Retinal pigment epithelial cell (primary cell): Measurements from ENCODE around the gene RBP4.

Source experiments
- DNase-seq: peaks from one replicate; pipeline ENCODE4 v3.0.0-alpha.2; 2010; ENCODE audit warnings: low read depth
- H3K4me3 ChIP-seq: 2 replicates; pipeline ENCODE4 v1.5.1; 2011; ENCODE audit warnings: mild to moderate bottlenecking, low read length, control low read depth, moderate library complexity
- TF ChIP-seq, protein P1 (sequence below): conservative IDR thresholded peaks from 2 replicates; pipeline ENCODE4 v1.5.1; 2011; ENCODE audit warnings: low read depth, low read length, control low read depth, inconsistent platforms

Gene RBP4

GRCh38 chr10:93620925-93621324, 19.9 kb upstream of the RBP4 start:
- TF ChIP-seq, protein P1, sequence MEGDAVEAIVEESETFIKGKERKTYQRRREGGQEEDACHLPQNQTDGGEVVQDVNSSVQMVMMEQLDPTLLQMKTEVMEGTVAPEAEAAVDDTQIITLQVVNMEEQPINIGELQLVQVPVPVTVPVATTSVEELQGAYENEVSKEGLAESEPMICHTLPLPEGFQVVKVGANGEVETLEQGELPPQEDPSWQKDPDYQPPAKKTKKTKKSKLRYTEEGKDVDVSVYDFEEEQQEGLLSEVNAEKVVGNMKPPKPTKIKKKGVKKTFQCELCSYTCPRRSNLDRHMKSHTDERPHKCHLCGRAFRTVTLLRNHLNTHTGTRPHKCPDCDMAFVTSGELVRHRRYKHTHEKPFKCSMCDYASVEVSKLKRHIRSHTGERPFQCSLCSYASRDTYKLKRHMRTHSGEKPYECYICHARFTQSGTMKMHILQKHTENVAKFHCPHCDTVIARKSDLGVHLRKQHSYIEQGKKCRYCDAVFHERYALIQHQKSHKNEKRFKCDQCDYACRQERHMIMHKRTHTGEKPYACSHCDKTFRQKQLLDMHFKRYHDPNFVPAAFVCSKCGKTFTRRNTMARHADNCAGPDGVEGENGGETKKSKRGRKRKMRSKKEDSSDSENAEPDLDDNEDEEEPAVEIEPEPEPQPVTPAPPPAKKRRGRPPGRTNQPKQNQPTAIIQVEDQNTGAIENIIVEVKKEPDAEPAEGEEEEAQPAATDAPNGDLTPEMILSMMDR = no peak
- no peak overlapping the region for H3K4me3 ChIP-seq
- DNase-seq = no peak

- TF ChIP-seq, protein P1 = no peak
- no peak overlapping the region for H3K4me3 ChIP-seq
- no peak for DNase-seq
Observed at GRCh38 chr10:93615576-93616235, 14.7 kb upstream of the RBP4 start.

DNA sequence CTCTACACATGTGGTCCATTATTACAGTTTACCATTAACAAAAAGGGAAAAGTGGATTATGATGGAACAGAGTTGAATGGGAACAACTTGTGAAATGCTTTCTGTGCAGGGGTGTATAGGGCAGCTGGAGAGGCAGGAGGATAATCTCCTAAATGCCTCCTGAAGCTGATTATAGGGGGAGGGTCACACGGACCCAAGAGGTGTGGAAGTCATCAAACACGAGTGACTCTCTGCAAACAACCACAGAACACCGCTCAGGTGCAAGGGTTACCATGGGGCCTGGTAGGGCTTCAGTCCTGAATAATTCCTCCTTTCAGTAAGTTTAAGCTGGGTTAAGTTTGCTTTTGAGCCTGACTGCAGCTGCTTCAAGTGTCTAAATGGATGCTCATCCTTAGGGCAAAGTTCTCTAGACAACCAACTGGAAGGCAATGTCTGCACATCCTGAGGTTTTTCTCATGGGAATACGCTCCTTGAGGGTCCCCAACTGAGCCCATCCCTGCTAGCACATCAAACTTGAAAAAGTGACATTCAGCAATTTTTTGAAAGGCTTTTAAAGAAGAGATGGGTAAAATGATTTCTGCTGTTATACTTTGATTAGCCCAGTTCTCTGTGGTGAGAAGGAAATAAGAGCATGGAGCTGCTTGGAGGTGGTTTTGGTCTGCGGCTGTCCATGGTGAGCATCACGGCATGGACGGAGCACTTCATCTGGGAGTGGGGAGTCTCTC, 13.2 kb upstream of the RBP4 start:
- no peak for DNase-seq
- TF ChIP-seq, protein P1 = no peak
- H3K4me3 ChIP-seq = no peak overlapping the region

GRCh38 chr10:93613126-93613525, 12.1 kb upstream of the RBP4 start:
- TF ChIP-seq, protein P1 = no peak
- H3K4me3 ChIP-seq = no peak overlapping the region
- no peak for DNase-seq

DNA sequence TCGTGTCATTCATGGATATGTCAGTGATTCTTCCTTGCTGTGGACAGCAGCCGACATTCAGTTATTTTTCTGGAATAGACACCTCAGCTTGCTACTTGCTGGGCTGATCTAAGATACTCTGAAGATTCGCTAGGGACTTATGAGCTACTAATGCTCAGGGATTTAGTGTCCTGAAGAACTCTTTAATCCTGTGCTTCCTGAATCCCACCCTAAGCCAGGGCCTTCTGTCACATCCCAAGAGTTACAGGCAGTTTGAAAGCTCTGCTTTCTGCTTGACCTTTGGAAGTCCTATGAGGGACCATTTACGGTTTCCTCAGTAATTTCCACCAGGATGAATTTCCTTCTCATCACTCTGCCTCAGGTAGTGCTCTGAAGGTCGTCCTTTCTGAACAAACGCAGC, 11.3 kb upstream of the RBP4 start, which contains the start of gene PDE6C:
Gene PDE6C (plus strand): TSS at position 227 of the 400 bp plus-strand sequence. CDS start 189 bp downstream, outside the sequence.
- H3K4me3 ChIP-seq = no peak within 1 kb of the TSS
- DNase-seq = no peak
- TF ChIP-seq, protein P1 = no peak

GRCh38 chr10:93608421-93608820, 7.4 kb upstream of the RBP4 start:
- no peak overlapping the region for H3K4me3 ChIP-seq
- TF ChIP-seq, protein P1 = no peak
- no peak for DNase-seq

GRCh38 chr10:93604146-93604545, 3.1 kb upstream of the RBP4 start:
- DNase-seq = no peak
- TF ChIP-seq, protein P1 = no peak
- no peak overlapping the region for H3K4me3 ChIP-seq
